K562 (cell line): Measurements from ENCODE around the gene DEF6. TPM values are rescaled to one million over a fixed set of nuclear protein-coding genes. Genes with fewer than 3 reads are reported as not detected.

ENCODE experiments used
- DMBX1 ChIP-seq: fragments of 250-450 bp; sonication (Bioruptor Pico); IDR thresholded peaks from 2 replicates; pipeline ENCODE4 v1.8.0; 2022; ENCODE audit warnings: inconsistent platforms, mild to moderate bottlenecking, moderate library complexity, borderline replicate concordance
- NFXL1 ChIP-seq: fragments of 450-650 bp; formaldehyde crosslinking; IDR thresholded peaks from 2 replicates; pipeline ENCODE4 v1.4.0; 2021; ENCODE audit warnings: mild to moderate bottlenecking
- NR1H2 ChIP-seq: sonication (generic); formaldehyde crosslinking; IDR thresholded peaks from 2 replicates; pipeline ENCODE4 v1.4.0; 2020; ENCODE audit warnings: mild to moderate bottlenecking, missing genetic modification reagents
- PRDM10 ChIP-seq: fragments of 450-650 bp; IDR thresholded peaks from 2 replicates; pipeline ENCODE4 v1.6.1; 2018; ENCODE audit not compliant: partially characterized antibody
- polyA plus RNA-seq, 8 experiments: library from polyadenylated mRNA; depleted of rRNA in 4 of 8; stranded (reverse) in 5 of 8; unstranded in 3 of 8; fragments of >200 nt; fragmentation: Nextera tagmentation in 2 of 8; fragmentation: Illumina TruSeq in 1 of 8; extraction: Ambion mirVana in 2 of 8; extraction: Trizol in 1 of 8; gene quantifications; 2 replicates each; pipeline versions ENCODE4 v1.2.1 to v1.2.3, GENCODE V29; 2011 to 2014; ENCODE audit warnings: inconsistent platforms in 1 of 8, missing spikeins in 1 of 8
- total RNA-seq, 7 experiments: library from RNA; depleted of rRNA in 6 of 7; stranded (reverse); fragments of >200 nt in 6 of 7; fragmentation: Illumina TruSeq in 2 of 7; extraction: Trizol in 2 of 7; gene quantifications; 2 replicates each; pipeline versions ENCODE4 v1.2.1 to v1.2.3, GENCODE V29; 2011 to 2021; ENCODE audit warnings: low replicate concordance in 1 of 7
- TF ChIP-seq, protein P1 (sequence below): fragments of 250-450 bp; sonication (Bioruptor Pico); IDR thresholded peaks from 2 replicates; pipeline ENCODE4 v1.8.0; 2021; ENCODE audit warnings: borderline replicate concordance, mild to moderate bottlenecking, moderate library complexity; ENCODE audit not compliant: poor library complexity, severe bottlenecking
- TF ChIP-seq, protein P2 (sequence below), 2 experiments: fragments of 450-650 bp; formaldehyde crosslinking in 1 of 2; IDR thresholded peaks; 2 replicates each; pipeline versions ENCODE4 v1.4.0 to v1.6.1; 2014 to 2020; ENCODE audit warnings: mild to moderate bottlenecking in 2 of 2, borderline replicate concordance in 1 of 2, low read depth in 1 of 2
- TF ChIP-seq, protein P3 (sequence below): fragments of 450-650 bp; IDR thresholded peaks from 2 replicates; pipeline ENCODE4 v1.6.1; 2016; ENCODE audit warnings: mild to moderate bottlenecking

Gene DEF6
- total and polyA plus RNA-seq, 9 of the 15 experiments (the other 6 are each of a cell fraction or from before 2014, with no cell fraction given): 1.3 to 44.6 (median 22.7) TPM

DNA sequence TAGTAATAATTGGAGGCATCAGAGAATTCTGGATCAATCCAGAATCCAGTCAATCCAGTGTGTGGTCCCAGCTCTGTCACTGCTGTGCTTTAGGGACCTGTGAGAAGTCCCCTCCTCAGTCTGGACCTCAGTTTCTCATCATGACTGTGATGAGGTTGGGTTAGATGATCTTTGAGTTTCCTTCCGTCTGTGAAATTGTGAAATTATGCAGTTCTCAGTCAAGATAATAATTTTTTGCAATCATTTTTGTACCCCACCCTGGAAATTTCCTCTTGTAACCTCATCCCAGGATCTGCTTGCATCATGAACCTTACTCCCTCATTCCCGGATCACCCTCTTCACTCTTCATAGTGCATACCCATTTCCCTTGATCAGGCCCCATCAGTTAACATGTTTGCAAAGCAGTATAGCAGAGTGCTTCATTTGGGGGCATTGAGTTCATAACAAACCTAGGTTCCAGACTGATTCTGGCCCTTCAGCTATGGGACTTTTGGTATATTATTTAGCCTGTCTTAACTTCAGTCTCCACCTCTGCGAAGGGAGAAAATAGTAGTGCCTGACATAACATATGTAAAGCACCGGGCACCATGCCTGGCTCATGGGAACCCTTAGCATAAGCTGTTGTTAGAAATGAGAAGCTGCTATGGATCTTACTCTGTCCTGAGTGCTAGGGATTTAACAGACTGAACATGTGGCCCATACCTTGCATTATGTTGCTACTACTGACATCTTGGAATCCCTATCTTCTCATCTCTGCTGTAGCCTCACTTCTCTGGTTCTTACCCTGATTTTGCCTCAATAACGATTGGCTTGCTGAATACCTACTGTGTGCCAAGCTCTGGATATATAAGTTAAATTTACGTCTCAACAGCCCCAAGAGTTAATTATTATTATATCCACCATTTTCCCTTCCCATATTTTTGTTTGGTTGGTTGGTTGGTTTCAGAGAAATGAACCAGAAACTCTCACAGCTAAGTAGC, 36.7 kb upstream of the DEF6 start (continued):
- peak; percentile 25 for TF ChIP-seq PRDM10
- TF ChIP-seq, protein P1, sequence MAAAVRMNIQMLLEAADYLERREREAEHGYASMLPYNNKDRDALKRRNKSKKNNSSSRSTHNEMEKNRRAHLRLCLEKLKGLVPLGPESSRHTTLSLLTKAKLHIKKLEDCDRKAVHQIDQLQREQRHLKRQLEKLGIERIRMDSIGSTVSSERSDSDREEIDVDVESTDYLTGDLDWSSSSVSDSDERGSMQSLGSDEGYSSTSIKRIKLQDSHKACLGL (CRISPR knock-in tag): no peak
- TF ChIP-seq NFXL1 (CRISPR knock-in tag): 0 out of 2 replicates have a peak, but pooled peaks have one; percentile 42
- TF ChIP-seq, protein P2, sequence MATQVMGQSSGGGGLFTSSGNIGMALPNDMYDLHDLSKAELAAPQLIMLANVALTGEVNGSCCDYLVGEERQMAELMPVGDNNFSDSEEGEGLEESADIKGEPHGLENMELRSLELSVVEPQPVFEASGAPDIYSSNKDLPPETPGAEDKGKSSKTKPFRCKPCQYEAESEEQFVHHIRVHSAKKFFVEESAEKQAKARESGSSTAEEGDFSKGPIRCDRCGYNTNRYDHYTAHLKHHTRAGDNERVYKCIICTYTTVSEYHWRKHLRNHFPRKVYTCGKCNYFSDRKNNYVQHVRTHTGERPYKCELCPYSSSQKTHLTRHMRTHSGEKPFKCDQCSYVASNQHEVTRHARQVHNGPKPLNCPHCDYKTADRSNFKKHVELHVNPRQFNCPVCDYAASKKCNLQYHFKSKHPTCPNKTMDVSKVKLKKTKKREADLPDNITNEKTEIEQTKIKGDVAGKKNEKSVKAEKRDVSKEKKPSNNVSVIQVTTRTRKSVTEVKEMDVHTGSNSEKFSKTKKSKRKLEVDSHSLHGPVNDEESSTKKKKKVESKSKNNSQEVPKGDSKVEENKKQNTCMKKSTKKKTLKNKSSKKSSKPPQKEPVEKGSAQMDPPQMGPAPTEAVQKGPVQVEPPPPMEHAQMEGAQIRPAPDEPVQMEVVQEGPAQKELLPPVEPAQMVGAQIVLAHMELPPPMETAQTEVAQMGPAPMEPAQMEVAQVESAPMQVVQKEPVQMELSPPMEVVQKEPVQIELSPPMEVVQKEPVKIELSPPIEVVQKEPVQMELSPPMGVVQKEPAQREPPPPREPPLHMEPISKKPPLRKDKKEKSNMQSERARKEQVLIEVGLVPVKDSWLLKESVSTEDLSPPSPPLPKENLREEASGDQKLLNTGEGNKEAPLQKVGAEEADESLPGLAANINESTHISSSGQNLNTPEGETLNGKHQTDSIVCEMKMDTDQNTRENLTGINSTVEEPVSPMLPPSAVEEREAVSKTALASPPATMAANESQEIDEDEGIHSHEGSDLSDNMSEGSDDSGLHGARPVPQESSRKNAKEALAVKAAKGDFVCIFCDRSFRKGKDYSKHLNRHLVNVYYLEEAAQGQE (IDR thresholded peaks at IDR 0.05; ENCODE audit: borderline replicate concordance): peak; percentile 22; the same call in 1 of the 2 replicates
- TF ChIP-seq, protein P2 (CRISPR knock-in tag; IDR thresholded peaks at IDR 0.05; ENCODE audit: low read depth): no peak
- TF ChIP-seq, protein P3, sequence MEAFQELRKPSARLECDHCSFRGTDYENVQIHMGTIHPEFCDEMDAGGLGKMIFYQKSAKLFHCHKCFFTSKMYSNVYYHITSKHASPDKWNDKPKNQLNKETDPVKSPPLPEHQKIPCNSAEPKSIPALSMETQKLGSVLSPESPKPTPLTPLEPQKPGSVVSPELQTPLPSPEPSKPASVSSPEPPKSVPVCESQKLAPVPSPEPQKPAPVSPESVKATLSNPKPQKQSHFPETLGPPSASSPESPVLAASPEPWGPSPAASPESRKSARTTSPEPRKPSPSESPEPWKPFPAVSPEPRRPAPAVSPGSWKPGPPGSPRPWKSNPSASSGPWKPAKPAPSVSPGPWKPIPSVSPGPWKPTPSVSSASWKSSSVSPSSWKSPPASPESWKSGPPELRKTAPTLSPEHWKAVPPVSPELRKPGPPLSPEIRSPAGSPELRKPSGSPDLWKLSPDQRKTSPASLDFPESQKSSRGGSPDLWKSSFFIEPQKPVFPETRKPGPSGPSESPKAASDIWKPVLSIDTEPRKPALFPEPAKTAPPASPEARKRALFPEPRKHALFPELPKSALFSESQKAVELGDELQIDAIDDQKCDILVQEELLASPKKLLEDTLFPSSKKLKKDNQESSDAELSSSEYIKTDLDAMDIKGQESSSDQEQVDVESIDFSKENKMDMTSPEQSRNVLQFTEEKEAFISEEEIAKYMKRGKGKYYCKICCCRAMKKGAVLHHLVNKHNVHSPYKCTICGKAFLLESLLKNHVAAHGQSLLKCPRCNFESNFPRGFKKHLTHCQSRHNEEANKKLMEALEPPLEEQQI: 0 out of 2 replicates have a peak, but pooled peaks have one; percentile 27
- no peak for TF ChIP-seq NR1H2 (CRISPR knock-in tag)
- TF ChIP-seq DMBX1 (CRISPR knock-in tag): 0 out of 2 replicates have a peak, but pooled peaks have one; percentile 23
- TF ChIP-seq, all 486 proteins: peak for 22
